HG02610 (cell line): ENCODE results near the gene PCMTD2.

Experiments used
- ATAC-seq: cut with Tn5 transposase; IDR thresholded peaks from one replicate; pipeline ENCODE4 v1.9.1; 2021; ENCODE audit warnings: mild to moderate bottlenecking, moderate library complexity; ENCODE audit not compliant: unreplicated experiment

Gene PCMTD2

DNA sequence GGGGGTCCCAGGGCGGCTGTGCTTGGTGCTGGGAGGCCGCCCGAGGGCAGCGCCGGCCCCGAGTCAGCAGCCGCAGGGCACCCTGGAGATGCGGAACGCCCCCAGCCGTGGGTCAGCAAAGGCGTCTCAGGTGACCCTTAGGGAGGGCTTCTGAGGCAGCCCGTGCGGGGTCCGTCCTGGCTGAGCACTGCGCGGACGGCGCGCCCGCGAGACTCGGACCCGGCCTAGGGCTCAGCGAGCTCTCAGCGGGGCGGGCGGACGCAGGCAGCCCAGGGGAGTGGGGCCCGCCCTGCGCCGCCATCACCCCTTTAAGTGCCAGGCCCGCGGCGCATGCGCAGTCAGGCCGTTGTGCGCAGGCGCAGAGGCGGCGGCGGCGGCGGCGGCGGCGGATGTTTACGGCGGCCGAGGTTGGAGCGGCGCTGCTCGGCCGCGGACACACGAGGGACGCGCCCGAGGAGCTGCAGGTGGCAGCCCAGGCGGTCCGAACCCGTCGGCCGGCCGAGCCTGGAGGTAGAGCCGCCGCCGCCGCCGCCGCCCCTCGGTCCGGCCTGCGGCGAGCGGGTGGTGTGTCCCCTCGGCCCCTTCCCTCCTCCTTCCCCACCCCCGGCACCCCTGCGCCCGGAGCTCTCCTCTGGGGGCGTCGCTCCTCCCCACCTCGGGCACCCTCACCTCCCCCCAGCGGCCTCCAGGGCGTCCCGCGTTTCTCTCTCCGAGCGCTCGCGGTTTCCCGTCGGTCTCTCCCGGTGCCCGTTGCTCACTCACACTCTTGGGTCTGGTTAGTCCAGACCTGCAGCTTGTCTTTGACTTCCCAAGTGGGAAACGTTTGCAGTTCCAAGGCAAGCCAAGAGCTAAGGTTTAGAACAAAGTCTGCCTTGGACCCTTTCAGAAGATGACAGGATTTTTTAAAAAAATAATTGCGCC is at the start of gene PCMTD2:
Gene PCMTD2, plus strand, starts transcription at position 388 of the 921 bp plus-strand sequence. CDS start 4,218 bp downstream, outside the sequence.
- peak; percentile 70 for ATAC-seq

DNA sequence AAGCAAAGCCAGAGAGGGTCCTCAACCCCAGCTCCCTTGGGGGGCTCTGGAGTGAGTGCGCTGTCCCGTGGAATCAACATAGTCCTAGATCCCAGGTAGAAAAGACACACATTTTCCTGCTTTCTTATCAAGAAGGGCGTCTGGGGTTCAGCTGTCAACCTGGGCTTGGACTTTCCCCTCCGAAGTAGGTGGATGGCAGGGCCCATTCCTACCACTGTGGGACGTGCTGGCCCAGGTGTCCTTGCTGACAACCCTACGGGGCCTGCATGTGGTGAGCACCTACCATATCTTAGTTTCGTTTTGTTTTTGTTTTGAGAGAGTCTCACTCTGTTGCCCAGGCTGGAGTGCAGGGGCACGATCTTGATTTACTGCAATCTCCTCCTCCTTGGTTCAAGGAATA is 48.9 kb upstream of the PCMTD2 start:
- ATAC-seq, result no peak

DNA sequence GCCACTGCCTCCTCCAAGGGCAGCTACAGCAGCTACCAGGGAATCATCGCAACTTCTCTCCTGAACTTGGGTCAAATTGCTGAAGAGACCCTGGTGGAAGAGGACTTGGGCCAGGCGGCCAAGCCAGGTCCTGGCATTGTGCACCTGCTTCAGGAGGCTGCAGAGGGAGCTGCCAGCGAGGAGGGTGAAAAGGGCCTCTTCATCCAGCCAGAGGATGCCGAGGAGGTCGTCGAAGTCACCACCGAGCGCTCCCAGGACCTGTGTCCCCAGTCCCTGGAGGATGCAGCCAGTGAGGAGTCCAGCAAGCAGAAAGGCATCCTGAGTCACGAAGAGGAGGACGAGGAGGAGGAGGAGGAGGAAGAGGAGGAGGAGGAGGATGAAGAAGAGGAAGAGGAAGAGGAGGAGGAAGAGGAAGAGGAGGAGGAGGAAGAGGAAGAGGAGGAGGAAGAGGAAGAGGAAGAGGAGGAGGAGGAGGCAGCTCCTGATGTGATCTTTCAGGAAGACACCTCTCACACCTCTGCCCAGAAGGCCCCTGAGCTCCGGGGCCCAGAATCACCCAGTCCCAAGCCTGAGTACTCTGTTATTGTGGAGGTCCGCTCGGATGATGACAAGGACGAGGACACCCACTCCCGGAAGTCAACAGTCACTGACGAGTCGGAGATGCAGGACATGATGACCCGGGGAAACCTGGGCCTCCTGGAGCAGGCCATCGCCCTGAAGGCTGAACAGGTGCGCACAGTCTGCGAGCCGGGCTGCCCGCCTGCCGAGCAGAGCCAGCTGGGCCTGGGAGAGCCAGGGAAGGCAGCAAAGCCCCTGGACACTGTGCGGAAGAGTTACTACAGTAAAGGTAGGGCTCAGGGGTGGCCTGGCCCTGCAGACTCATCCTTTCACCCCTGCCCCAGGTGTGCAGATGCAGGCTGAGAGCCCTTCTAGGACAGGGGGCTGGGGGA is 47.6 kb upstream of the PCMTD2 start:
- no peak for ATAC-seq

DNA sequence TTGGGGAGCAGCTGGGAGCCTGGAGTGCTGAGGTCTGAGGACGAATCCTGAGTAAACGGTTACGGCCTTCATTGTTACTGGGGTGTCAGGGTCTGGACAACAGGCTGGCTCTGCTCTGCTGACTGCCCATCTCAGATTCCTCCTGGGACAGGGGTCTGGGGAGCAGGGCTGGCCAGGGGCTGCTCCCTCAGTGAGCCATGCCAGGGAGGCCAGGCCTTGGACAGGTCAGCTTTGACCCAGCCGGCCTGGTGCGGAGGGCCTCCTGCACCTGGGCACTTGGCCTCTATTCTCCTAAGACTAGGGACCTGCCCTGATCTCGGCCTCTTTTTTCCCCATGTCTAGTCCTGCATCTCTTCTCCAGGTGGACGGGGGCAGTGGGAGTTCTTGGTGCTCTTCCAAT is 46.4 kb upstream of the PCMTD2 start:
- ATAC-seq, result no peak

DNA sequence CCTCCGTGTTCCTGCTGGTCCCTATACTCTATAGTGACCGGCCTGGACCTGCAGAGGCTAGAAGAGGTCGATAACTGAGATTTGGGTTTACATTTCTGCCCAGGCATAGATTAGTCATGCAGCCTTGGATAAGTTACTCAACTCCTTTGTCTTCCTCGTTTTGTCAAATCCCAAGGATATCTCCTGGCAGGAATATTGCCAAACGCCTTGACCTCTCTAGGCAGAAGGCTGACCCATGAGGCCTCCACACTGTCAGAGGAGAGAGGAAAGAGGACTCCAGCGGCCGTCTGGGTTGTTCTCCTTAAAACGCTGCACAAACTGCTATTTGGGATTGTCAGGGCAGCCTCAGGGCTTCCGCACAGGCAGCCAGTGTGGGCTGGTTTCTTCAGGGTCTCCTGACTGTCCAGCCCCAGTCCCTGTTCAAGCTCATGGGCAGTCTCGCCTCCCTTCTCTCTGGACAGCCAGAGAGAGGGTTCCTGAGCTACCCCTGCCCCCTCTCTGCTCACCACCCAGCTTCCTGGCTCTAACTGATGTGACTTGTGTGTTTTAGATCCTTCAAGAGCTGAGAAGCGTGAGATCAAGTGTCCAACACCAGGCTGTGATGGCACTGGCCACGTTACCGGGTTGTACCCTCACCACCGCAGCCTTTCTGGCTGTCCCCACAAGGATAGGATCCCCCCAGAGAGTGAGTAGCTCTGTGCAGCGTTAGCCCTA is 44.7 kb upstream of the PCMTD2 start:
- ATAC-seq, result no peak

DNA sequence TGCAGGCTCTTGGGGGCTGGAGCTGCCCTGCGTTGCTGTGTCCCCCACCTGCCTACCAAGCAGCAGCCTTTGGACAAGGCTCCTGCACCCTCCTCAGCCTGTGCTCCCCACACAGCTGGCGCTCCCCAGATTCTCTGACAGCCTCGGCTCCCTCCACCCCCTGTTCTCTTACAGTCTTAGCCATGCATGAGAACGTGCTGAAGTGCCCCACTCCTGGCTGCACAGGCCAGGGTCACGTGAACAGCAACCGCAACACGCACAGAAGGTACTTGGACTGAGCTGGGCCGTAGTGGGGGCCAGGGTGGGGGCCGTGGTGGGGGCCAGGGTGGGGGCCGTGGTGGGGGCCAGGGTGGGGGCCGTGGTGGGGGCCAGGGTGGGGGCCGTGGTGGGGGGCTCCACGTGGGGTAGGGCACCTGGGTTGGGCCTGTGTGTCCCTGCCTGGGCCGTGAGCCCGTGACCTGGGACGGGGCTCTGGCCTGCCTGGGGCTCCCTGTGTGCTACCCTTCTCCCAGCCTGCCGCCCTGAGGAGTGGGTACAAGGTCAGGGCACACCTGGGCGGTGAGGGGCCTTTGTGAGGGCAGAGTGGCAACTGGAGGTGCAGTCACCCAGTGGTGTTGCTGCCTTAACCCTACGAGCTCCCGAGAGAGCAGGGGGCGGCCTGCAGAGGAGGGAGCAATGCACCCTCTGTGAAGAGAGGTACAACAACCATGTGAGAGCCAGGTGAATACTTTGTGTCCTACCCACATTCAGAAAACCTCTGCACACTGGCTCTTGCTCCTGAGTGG is 43.5 kb upstream of the PCMTD2 start:
- ATAC-seq, result no peak

DNA sequence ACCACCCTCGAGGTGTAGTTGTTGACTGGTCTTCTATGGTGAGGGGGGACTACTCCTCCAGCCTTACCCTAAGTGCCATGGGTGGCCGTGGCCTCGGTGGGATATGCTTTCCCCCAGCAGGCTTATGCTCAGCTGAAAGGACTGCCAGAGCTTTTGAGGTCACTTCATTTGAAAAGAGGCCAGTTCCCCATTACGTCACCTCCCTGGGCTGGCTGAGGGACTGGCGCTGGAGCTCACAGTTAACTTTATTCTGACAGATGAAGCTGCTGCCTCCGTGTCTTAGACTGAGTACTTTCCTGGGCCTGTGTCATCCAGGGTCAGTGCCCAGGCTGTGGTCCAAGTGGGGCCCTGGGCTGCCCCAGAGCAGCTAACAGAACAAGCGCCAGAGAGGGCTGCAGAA is 42.8 kb upstream of the PCMTD2 start:
- ATAC-seq, result no peak

DNA sequence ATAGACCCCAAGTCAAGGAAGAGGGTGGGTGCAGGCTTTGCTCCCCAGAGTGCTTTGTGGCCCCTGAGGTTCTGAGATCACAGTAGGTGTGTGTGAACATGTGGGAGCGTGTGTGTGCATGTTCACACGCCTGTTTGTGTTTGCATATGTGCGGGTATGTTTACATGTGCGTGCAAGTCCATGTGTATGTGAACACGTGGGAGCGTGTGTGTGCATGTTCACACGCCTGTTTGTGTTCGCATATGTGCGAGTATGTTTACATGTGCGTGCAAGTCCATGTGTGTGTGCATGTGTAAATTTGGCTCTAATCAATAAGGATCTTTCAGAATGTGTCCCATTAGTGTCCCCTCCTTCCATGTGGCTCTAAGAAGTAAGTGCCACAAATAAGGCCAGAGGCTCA is 41.4 kb upstream of the PCMTD2 start:
- no peak for ATAC-seq

DNA sequence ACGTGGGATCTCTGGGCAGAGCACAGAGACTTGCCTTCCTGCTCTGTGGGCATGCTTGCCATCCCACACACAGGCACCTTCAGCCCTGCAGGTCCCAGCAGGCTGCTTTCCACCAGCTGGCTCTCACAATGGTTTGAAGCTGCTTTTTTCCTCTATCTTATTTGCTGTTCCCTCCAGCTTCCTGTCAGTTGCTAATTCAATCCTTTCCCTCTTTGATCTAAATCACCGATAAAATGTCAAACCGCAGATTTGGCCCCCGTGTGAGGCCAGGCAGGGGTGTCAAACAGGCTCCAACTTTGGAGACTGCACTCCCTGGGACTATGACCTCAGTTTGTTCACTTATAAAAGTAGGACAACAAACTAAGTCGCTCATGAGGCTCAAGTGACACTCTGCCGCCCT is 40.6 kb upstream of the PCMTD2 start:
- no peak for ATAC-seq

DNA sequence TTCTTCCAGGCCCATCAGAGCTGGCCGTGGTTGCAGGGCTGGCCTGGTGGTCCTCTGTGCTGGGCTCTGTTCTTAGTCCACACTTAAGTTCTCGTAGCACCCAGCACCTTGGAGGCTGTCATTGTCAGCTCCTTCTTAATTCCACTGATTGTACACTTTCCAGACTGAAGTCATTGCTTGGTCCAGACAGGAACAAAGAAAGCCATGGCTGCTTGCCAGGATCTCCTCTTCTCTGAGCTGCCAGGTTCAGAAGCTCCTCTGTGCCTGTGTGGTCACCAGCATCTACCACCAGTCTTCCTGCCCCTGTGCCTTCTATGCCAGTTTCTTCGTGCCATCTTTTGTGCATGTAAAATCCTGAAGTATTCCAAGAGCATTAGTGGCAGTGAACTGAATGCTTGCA is 39.5 kb upstream of the PCMTD2 start:
- ATAC-seq, result no peak

DNA sequence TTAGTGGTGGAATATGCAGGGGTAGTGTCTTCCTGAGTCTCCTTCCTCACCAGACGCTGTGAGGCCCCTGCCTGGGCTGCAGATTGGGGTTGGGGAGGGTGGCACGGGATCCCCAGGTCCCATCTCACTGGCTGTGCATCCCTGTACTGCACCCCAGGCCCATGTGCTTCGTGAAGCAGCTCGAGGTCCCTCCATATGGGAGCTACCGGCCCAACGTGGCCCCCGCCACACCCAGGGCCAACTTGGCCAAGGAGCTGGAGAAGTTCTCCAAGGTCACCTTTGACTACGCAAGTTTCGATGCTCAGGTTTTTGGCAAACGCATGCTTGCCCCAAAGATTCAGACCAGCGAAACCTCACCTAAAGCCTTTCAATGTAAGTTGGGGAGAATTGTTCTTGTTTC is 38.6 kb upstream of the PCMTD2 start:
- ATAC-seq, result no peak

DNA sequence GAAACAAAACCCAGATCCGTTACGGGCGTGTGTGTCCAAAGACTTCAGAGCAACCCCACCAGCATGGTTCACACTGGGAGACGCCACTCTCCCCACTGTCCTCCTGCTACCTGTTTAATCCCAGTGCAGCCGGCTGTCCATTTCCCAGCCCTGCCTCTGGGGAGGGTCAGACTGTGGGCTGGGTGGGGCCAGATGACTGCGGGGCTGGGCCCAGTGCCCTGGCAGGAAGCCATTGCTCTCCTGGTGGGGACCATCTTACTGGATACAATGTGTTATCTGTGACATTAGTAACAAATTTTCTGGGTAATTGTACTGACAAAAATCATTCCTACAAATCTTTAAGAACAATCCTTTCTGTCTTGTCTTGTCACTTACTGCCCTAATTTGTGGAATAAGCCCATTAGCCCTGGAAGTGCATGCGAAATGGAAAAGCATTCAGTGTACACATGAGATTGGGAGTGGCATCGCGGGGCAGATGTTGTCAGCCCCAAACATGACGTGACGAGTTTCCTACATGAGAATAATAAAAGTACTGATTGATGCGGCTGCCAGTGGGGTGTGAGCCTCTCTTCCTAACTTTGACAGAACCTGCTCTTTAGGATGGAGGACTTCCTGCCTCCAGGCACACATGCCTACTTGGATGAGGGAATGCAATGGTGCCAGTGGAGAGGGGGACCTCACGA is 37.9 kb upstream of the PCMTD2 start:
- no peak for ATAC-seq

DNA sequence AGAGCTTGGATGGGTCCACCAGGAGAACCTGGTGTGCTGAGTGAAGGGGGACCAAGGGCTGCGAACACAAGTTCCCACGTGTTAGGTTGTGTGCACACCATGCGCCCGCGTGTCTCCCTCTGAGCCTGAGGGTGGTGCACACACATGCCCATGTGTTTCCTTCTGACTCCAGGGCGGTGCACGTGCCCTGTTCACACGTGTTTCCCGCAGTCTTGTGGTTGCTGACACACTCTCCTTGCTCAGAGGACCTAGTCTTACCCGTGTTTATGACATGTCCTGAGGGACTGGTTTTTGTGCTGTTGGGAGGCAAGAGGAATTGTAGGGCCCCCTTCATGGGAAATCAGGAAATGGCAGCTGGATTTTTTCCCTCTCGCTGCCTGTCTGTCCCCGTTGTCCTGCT is 36.3 kb upstream of the PCMTD2 start:
- ATAC-seq, result no peak

DNA sequence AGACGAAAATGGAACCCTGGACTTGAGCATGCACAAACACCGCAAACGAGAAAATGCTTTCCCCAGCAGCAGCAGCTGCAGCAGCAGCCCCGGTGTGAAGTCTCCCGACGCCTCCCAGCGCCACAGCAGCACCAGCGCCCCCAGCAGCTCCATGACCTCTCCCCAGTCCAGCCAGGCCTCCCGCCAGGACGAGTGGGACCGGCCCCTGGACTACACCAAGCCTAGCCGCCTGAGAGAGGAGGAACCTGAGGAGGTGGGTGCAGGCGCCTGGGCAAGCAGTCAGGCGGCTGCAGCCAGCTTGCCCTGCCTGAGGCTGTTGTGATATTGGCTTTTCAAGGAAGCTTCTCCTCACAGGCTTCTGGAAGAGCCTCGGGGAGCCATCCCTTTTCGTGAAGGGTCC is 35.8 kb upstream of the PCMTD2 start:
- ATAC-seq, result no peak

DNA sequence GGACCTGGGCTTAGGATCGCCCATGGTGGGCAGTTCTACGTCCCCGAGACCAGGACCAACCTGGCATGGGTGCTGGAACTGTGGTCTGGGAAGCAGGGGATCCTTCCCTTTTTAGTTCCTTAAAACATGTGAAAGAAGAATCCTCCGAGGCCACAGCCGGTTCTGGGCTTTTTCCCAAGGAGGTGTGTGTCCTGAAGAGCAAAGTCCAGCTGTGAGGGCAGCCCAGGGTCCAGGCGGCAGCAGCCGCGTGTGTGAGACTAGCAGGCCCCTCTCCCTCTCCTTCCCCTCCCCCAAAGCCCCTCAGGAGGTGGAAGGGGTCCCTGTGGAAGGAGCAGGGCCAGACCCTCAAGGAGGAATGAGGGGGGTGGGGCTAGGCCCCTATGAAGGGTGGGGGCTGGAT is 35.1 kb upstream of the PCMTD2 start:
- ATAC-seq, result no peak

DNA sequence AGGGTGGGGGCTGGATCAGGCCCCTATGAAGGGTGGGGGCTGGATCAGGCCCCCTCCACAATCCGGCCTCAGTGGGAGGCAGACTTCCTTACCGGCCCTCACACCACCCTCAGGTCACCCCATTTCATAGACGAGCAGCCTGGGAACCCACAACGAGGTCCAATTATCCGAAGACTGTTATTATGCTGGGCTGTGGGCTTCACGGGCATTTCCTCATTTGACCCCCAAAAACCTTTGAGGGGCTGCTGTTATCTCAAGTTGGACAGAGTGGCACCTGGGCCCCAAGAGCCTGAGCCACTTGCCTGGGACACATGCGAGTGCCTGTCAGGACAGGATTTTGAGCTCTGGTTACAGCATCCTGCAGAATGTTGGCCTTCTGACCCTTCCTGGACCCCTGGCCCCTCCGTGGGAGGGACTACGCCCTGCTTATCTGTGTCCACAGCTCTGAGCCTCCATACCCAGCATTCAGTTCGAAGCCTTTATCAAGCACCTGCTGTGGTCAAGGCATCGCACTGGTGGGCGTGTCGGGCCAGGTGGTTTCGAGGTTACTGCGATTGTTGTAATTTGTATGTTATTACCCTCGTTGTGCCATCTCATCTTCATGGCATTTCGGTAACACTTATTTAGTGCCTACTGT is 34.5 kb upstream of the PCMTD2 start:
- no peak for ATAC-seq

DNA sequence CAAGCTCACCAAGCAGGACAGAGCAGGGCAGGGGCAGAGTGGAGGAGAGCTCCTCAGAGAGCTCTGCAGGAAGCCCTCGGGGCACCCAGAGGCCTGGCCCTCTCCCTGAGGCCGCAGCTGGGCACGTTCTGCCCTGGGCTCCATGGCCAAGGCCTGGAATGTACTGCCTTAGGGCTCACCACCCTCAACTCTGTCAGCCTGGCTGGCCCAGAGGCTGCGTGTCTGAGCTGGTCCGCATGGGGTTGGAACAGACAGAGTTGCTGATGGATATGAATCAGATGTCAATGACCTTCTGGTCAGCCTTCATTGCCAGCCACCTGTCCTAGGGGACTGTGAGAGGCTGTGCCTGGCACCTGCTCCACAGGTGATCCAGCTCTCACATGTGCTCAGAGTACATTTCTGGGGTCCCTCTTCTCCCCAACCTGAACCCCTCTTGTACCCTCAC is 33.2 kb upstream of the PCMTD2 start:
- no peak for ATAC-seq

DNA sequence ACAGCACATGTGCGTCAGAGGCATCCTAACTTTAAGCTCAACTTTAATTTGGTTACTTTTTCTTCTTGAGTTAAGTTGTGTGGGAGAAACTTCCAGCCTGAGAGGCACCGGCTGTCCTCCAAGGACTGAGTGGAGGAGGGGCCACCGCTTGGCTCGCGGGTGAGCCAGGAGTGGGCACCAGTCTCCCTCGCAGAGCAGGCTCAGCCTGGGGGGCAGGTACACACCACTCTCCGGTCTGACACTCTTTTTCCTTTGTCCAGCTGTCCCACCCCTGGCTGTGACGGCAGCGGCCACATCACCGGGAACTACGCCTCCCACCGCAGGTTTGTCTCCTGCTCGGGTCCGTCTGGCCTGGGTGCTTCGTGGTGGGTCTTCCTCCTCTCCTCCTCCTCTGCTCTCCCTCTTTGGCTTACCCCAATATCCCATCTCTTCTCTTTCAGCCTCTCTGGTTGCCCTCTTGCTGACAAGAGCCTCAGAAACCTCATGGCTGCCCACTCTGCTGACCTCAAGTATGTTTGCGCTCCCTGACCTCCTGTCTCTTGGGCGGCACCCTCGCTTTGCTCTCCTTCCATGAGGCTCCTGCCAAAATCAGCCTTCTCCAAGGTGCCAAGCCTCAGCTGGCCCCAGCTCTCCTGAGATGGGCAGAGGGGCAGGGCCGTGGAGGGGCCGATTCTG is 32.6 kb upstream of the PCMTD2 start:
- no peak for ATAC-seq
